NT2/D1 (cell line): ENCODE results near the gene RPA1.

ENCODE experiments used
- SUZ12 ChIP-seq: IDR thresholded peaks from 2 replicates; pipeline ENCODE4 v1.6.1; 2011; ENCODE audit not compliant: insufficient read length, insufficient read depth; ENCODE audit errors: extremely low read depth
- YY1 ChIP-seq: IDR thresholded peaks from 2 replicates; pipeline ENCODE4 v1.6.1; 2011; ENCODE audit not compliant: insufficient read length, insufficient read depth
- ZNF274 ChIP-seq: IDR thresholded peaks from 2 replicates; pipeline ENCODE4 v1.6.1; 2011; ENCODE audit warnings: mild to moderate bottlenecking, low read depth, low read length

- TF ChIP-seq YY1 (no peak), ZNF274 (no peak), SUZ12 (no peak)
Observed at GRCh38 chr17:1843947-1844346, 14.1 kb downstream of the RPA1 start.
